ENCODE measurements around the gene CAMTA1.

The CAMTA1 gene

GRCh38 chr1:7437608-7438395, 652.5 kb downstream of the CAMTA1 start:
- TF ChIP-seq ZBTB21 (tag by site-specific recombination; IDR thresholded peaks at IDR 0.05) (no peak), ZNF114 (tag by site-specific recombination; IDR thresholded peaks at IDR 0.05) (no peak), ZNF121 (tag by site-specific recombination; IDR thresholded peaks at IDR 0.05) (no peak), ZNF658 (tag by site-specific recombination; IDR thresholded peaks at IDR 0.05) (no peak), ZNF561 (tag by site-specific recombination; IDR thresholded peaks at IDR 0.05; ENCODE audit: borderline replicate concordance) (no peak), ZFP37 (tag by site-specific recombination; IDR thresholded peaks at IDR 0.05) (no peak), ZNF510 (tag by site-specific recombination; IDR thresholded peaks at IDR 0.05; ENCODE audit: insufficient replicate concordance) (no peak), ZNF239 (tag by site-specific recombination; IDR thresholded peaks at IDR 0.05) (no peak), SCRT1 (tag by site-specific recombination; IDR thresholded peaks at IDR 0.05; ENCODE audit: borderline replicate concordance) (no peak), ZNF148 (tag by site-specific recombination; IDR thresholded peaks at IDR 0.05; ENCODE audit: borderline replicate concordance) (no peak), ZNF266 (tag by site-specific recombination; IDR thresholded peaks at IDR 0.05; ENCODE audit: low read depth) (no peak), ZNF214 (tag by site-specific recombination; IDR thresholded peaks at IDR 0.05; ENCODE audit: borderline replicate concordance) (no peak), ZNF146 (tag by site-specific recombination; IDR thresholded peaks at IDR 0.05) (no peak), ZNF692 (tag by site-specific recombination; IDR thresholded peaks at IDR 0.05) (no peak), BCL11A (tag by site-specific recombination; IDR thresholded peaks at IDR 0.05; ENCODE audit: low read depth) (no peak), ZNF624 (tag by site-specific recombination; IDR thresholded peaks at IDR 0.05) (no peak), ZNF132 (tag by site-specific recombination; IDR thresholded peaks at IDR 0.05; ENCODE audit: borderline replicate concordance) (no peak), ZSCAN16 (tag by site-specific recombination; IDR thresholded peaks at IDR 0.05) (no peak)
- ChIA-PET POLR2A (no interaction called here), CTCF (no interaction called here)
- Histone ChIP-seq H3K4me3 (ENCODE audit: low read depth, low read length) (no peak overlapping the region), H3K4me1 (ENCODE audit: control insufficient read depth, insufficient read depth, low read length) (no peaks in the 10 kb centered on the region), H3K36me3 (ENCODE audit: control insufficient read depth in 2 of 2, insufficient read depth in 1 of 2, low read length in 2 of 2) (no peaks in the 10 kb centered on the region), H3K27ac (ENCODE audit: extremely low read depth, low read depth, low read length) (no peak overlapping the region), H3K9me3 (ENCODE audit: control insufficient read depth, insufficient read depth, low read depth, low read length) (no peaks in the 10 kb centered on the region)

GRCh38 chr1:7438396-7438785, 653.1 kb downstream of the CAMTA1 start:
- POLR2A ChIA-PET, result no interaction called here
- H3K36me3 ChIP-seq (ENCODE audit: control insufficient read depth in 2 of 2, insufficient read depth in 1 of 2, low read length in 2 of 2), result no peaks in the 10 kb centered on the region
- TF ChIP-seq ZNF701 (tag by site-specific recombination; IDR thresholded peaks at IDR 0.05) (no peak), ZNF211 (tag by site-specific recombination; IDR thresholded peaks at IDR 0.05; ENCODE audit: low read depth) (no peak), WT1 (tag by site-specific recombination; IDR thresholded peaks at IDR 0.05) (no peak), KLF10 (tag by site-specific recombination; IDR thresholded peaks at IDR 0.05) (no peak), ZNF585B (tag by site-specific recombination; IDR thresholded peaks at IDR 0.05) (no peak), ZNF664 (tag by site-specific recombination; IDR thresholded peaks at IDR 0.05) (no peak), ZNF16 (tag by site-specific recombination; IDR thresholded peaks at IDR 0.05; ENCODE audit: low read depth) (no peak), ZXDB (tag by site-specific recombination; IDR thresholded peaks at IDR 0.05) (no peak), ZNF449 (tag by site-specific recombination; IDR thresholded peaks at IDR 0.05) (no peak), ZNF132 (tag by site-specific recombination; IDR thresholded peaks at IDR 0.05; ENCODE audit: borderline replicate concordance) (no peak), ZNF488 (tag by site-specific recombination; IDR thresholded peaks at IDR 0.05) (no peak)
- H3K4me3 ChIP-seq (ENCODE audit: low read depth, low read length), result no peak overlapping the region
- CTCF ChIA-PET, result no interaction called here
- no peaks in the 10 kb centered on the region for H3K9me3 ChIP-seq (ENCODE audit: control insufficient read depth, insufficient read depth, low read depth, low read length)
- no peaks in the 10 kb centered on the region for H3K4me1 ChIP-seq (ENCODE audit: control insufficient read depth, insufficient read depth, low read length)
- H3K27ac ChIP-seq (ENCODE audit: extremely low read depth, low read depth, low read length), result no peak overlapping the region

Data from HEK293 (cell line).